GM12878 (cell line): ENCODE measurements around the gene SPATA46. TPM values are rescaled to one million over a fixed set of nuclear protein-coding genes. Genes with fewer than 3 reads are reported as not detected.

Source experiments
- ATAC-seq: fragments of 200-7000 bp; cut with Tn5 transposase; 3 replicates; pipeline ENCODE4 v1.9.1; 2020; ENCODE audit warnings: mild to moderate bottlenecking, moderate library complexity
- BruUV-seq: library from RNA; stranded (reverse); fragments of 400-500 nt; replicated peaks from 2 replicates; lab custom pipeline; 2021; lab: Mats Ljungman, UMichigan
- CTCF ChIA-PET: fragments of 300-600 bp; sonication (Branson Sonifier 250); formaldehyde crosslinking; extraction: SDS; loops from one replicate; lab custom pipeline; 2021; ENCODE audit warnings: inconsistent platforms; lab: Yijun Ruan, JAX
- POLR2A ChIA-PET: fragments of 350-600 bp; formaldehyde crosslinking; extraction: SDS; loops from one replicate; lab custom pipeline; 2021; ENCODE audit warnings: inconsistent platforms; lab: Charles Lee
- RAD21 ChIA-PET: fragments of 300-600 bp; sonication (Branson Sonifier 250); formaldehyde crosslinking; loops from one replicate; lab custom pipeline; 2023; ENCODE audit warnings: antibody characterized with exemption; ENCODE audit not compliant: unreplicated experiment; lab: Charles Lee
- SMC1A ChIA-PET: fragments of 300-600 bp; sonication (Branson Sonifier 250); formaldehyde crosslinking; loops from one replicate; lab custom pipeline; 2023; ENCODE audit not compliant: unreplicated experiment, uncharacterized antibody; lab: Charles Lee
- DNase-seq: peaks from one replicate; pipeline ENCODE4 v3.0.0-alpha.2; 2011; ENCODE audit warnings: low read depth, low spot score
- FAIRE-seq: peaks from 3 replicates; lab custom pipeline; 2011; peaks lifted over from hg19 to GRCh38; lab: Jason Lieb, UNC
- H2AFZ ChIP-seq: 2 replicates; pipeline ENCODE4 v1.6.0; 2011; ENCODE audit warnings: low read depth, low read length, control low read depth; ENCODE audit not compliant: control insufficient read depth
- H3K27ac ChIP-seq: 2 replicates; pipeline ENCODE4 v1.5.1; 2011; ENCODE audit warnings: control low read depth; ENCODE audit not compliant: control insufficient read depth, insufficient read depth
- H3K27me3 ChIP-seq, 2 experiments: replicated peaks in 1 of 2; 2 replicates each; pipeline versions ENCODE4 v1.6.0 to v1.6.1; 2011; ENCODE audit warnings: low read length in 1 of 2; ENCODE audit not compliant: control insufficient read depth in 2 of 2, insufficient read depth in 2 of 2
- H3K36me3 ChIP-seq, 2 experiments: 2 replicates each; pipeline ENCODE4 v1.5.1; 2011; ENCODE audit warnings: low read length in 1 of 2; ENCODE audit not compliant: control insufficient read depth in 2 of 2, insufficient read depth in 2 of 2
- H3K4me1 ChIP-seq: 2 replicates; pipeline ENCODE4 v1.6.1; 2011; ENCODE audit warnings: mild to moderate bottlenecking, low read length, moderate library complexity, mixed read lengths; ENCODE audit not compliant: control insufficient read depth, insufficient read depth
- H3K4me2 ChIP-seq: 2 replicates; pipeline ENCODE4 v1.6.0; 2011; ENCODE audit warnings: control low read depth; ENCODE audit not compliant: control insufficient read depth, insufficient read depth
- H3K4me3 ChIP-seq: fragments of 200-600 bp; sonication (generic); 2 replicates; pipeline ENCODE4 v1.5.1; 2016
- H3K79me2 ChIP-seq: 2 replicates; pipeline ENCODE4 v1.6.0; 2011; ENCODE audit warnings: low read length; ENCODE audit not compliant: control insufficient read depth, insufficient read depth
- H3K9ac ChIP-seq: 2 replicates; pipeline ENCODE4 v1.8.0; 2011; ENCODE audit warnings: low read length, control low read depth, mixed read lengths; ENCODE audit not compliant: control insufficient read depth, insufficient read depth
- H3K9me3 ChIP-seq: replicated peaks from 3 replicates; pipeline ENCODE4 v1.5.1; 2011; ENCODE audit warnings: mild to moderate bottlenecking, low read length; ENCODE audit not compliant: control insufficient read depth, insufficient read depth
- H4K20me1 ChIP-seq: 2 replicates; pipeline ENCODE4 v1.6.0; 2011; ENCODE audit not compliant: control insufficient read depth, insufficient read depth
- IKZF1 ChIP-seq: fragments of 450-650 bp; conservative IDR thresholded peaks from 2 replicates; pipeline ENCODE4 v1.6.1; 2017; ENCODE audit warnings: antibody characterized with exemption, mild to moderate bottlenecking
- JUND ChIP-seq: IDR thresholded peaks from 2 replicates; pipeline ENCODE4 v1.6.1; 2012; ENCODE audit warnings: low read depth, mild to moderate bottlenecking, low read length, improper control_type of control experiment, moderate library complexity
- RAD21 ChIP-seq: IDR thresholded peaks from 2 replicates; pipeline ENCODE4 v1.6.1; 2011; ENCODE audit warnings: mild to moderate bottlenecking, low read depth, low read length, moderate library complexity; ENCODE audit not compliant: insufficient read depth
- RBBP5 ChIP-seq: fragments of 200-600 bp; sonication (generic); conservative IDR thresholded peaks from 2 replicates; pipeline ENCODE4 v1.6.1; 2016
- TBL1XR1 ChIP-seq: IDR thresholded peaks from 2 replicates; pipeline ENCODE4 v1.6.1; 2012; ENCODE audit warnings: low read depth, low read length, improper control_type of control experiment
- WRNIP1 ChIP-seq: IDR thresholded peaks from 2 replicates; pipeline ENCODE4 v1.6.1; 2011; ENCODE audit warnings: low read depth, low read length, improper control_type of control experiment, borderline replicate concordance
- WGBS: methylation state at CpG from one replicate; pipeline ENCODE4 v1.1.6; 2016; ENCODE audit warnings: low lambda C conversion rate; ENCODE audit not compliant: insufficient replicate concordance, insufficient coverage; ENCODE audit errors: missing lambda C conversion rate; 5-methylcytosine and 5-hydroxymethylcytosine counted together
- in situ Hi-C: fragments of 300-500 bp; cut with MboI; formaldehyde crosslinking; loops from 9 replicates; pipeline ENCODE4 v1.14.3; 2018; ENCODE audit warnings: mixed read lengths
- intact Hi-C: fragments of 100-400 bp; cut with micrococcal nuclease; formaldehyde crosslinking; loops from one replicate; pipeline ENCODE4 v1.14.2; 2022; ENCODE audit not compliant: unreplicated experiment
- polyA plus RNA-seq, 11 experiments: library from polyadenylated mRNA; depleted of rRNA in 4 of 11; unstranded in 6 of 11; stranded (reverse) in 5 of 11; fragments of >200 nt; fragmentation: Nextera tagmentation in 4 of 11; fragmentation: Illumina TruSeq in 1 of 11; extraction: Ambion mirVana in 4 of 11; extraction: Trizol in 1 of 11; gene quantifications; 1 replicate in 1 of 11; 2 replicates in 10 of 11; pipeline versions ENCODE4 v1.2.1 to v1.2.3, GENCODE V29; 2011 to 2016; ENCODE audit warnings: inconsistent platforms in 2 of 11, missing spikeins in 2 of 11, low read depth in 1 of 11
- total RNA-seq, 4 experiments: library from RNA; depleted of rRNA in 3 of 4; stranded (reverse); fragments of >200 nt in 3 of 4; fragmentation: Illumina TruSeq in 1 of 4; extraction: Trizol in 1 of 4; gene quantifications; 2 replicates each; pipeline versions ENCODE4 v1.2.1 to v1.2.3, GENCODE V29; 2013 to 2021
- TF ChIP-seq, protein P1 (sequence below): IDR thresholded peaks from 2 replicates; pipeline ENCODE4 v1.6.1; 2011; ENCODE audit warnings: low read depth, mild to moderate bottlenecking, low read length, moderate library complexity, borderline replicate concordance; ENCODE audit errors: extremely low read depth
- TF ChIP-seq, protein P2 (sequence below): fragments of 450-650 bp; IDR thresholded peaks from 2 replicates; pipeline ENCODE4 v1.6.1; 2016; ENCODE audit warnings: mild to moderate bottlenecking, moderate library complexity, borderline replicate concordance

The SPATA46 gene
- total and polyA plus RNA-seq, 10 of the 15 experiments (the other 5 are each of a cell fraction or from before 2014, with no cell fraction given) = not detected

DNA sequence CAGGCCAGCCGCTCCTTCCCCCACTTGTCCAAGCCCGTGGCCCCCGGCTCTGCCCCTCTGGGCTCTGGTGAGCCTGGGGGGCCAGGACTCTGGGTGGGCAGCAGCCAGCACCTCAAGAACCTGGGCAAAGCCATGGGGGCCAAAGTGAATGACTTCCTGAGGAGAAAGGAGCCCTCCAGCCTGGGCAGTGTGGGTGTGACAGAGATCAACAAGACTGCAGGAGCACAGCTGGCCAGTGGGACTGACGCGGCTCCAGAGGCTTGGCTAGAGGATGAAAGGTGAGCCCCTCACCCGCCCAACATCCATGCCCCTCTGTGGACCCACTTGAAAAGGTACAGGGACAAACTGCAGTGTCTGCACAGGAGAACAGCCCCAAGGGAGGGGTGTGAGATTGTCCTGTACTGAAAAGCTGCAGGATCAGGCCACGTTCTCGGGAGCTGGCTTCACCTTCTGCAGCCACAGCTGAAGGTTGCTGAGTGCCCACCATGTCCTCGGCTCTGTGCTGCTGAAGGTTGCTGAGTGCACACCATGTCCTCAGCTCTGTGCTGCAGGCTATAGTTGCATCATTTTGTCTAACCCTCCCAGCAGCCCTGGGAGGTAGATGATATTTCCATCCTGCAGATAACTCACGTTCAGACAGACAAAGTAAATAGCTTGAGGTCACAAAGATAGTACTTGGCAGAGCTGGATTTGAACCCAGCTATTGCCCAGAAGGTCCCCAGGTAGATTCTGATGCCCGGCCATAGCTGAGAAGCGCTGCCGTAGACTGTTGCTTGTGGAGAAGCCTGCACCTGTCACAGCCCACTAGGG lies 5.5 kb upstream of the SPATA46 start:
- intact Hi-C loops (no loop called here), in situ Hi-C loops (no loop called here)
- Histone ChIP-seq H3K9ac (no peak overlapping the region), H3K4me1 (no peaks in the 10 kb centered on the region), H3K27ac (no peak overlapping the region), H3K79me2 (no peaks in the 10 kb centered on the region), H3K4me3 (no peak overlapping the region), H3K9me3 (no peaks in the 10 kb centered on the region), H2AFZ (no peak overlapping the region), H4K20me1 (no peaks in the 10 kb centered on the region), H3K36me3 (no peaks in the 10 kb centered on the region), H3K4me2 (no peak overlapping the region), H3K27me3 (no peaks in the 10 kb centered on the region)
- SMC1A ChIA-PET = interaction anchor here (1.7 kb wide), 1 partner anchor 24 kb away, joined by 6 read pairs; no protein-coding TSS in a partner anchor
- CTCF ChIA-PET = interaction anchor here (0.6 to 3.7 kb wide), 3 partner anchors 9 to 1169 kb away, joined by 3 to 30 read pairs (median 5); no protein-coding TSS in a partner anchor
- POLR2A ChIA-PET = no interaction called here
- WGBS = 31% methylated on average over 13 of the region's 13 CpGs
- no TSS peak for BruUV-seq
- no peak for TF ChIP-seq WRNIP1
- FAIRE-seq (no peak), DNase-seq (no peak), ATAC-seq (no peak)
- RAD21 ChIA-PET = interaction anchor here (0.9 to 1.0 kb wide), 2 partner anchors 9 to 14 kb away, joined by 3 to 4 read pairs; no protein-coding TSS in a partner anchor

DNA sequence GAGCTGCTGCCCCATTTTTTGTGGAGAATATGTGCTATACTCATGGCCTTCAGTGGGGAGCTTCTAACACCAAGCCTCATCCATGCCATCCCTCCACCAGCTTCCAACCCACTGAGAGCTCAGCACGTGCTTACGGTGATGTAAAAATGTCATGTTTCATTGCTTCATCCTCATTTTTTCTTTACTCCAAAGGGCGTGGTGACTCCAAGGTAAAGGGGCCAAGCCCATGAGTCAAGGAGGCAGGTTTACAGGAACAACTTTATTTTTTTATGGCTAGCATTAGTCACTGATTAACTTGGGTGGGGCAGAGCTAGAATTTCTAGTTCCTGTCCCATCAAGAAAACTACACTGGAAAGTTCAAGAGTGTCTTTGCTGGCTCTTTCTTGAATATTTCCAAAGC lies 4.7 kb upstream of the SPATA46 start, which contains the start of gene C1orf226:
Gene C1orf226, plus strand, starts transcription at position 346 of the 400 bp plus-strand sequence. CDS start 174 bp downstream, outside the sequence.
- Histone ChIP-seq H3K4me2 (no peak within 1 kb of the TSS), H3K27me3 (no peaks in the 10 kb centered on the region), H3K36me3 (no peaks in the 10 kb centered on the region), H4K20me1 (no peaks in the 10 kb centered on the region), H3K9me3 (no peaks in the 10 kb centered on the region), H3K27ac (no peak within 1 kb of the TSS), H3K9ac (no peak within 1 kb of the TSS), H3K4me1 (no peaks in the 10 kb centered on the region), H2AFZ (no peak within 1 kb of the TSS), H3K79me2 (no peaks in the 10 kb centered on the region), H3K4me3 (no peak within 1 kb of the TSS)
- no TSS peak for BruUV-seq
- intact Hi-C loops (no loop called here), in situ Hi-C loops (no loop called here)
- RAD21 ChIA-PET = no interaction called here
- ATAC-seq = no peak
- FAIRE-seq = no peak
- 31% methylated on average over 3 of the region's 3 CpGs for WGBS
- POLR2A ChIA-PET = no interaction called here
- SMC1A ChIA-PET = interaction anchor here (0.7 to 1.7 kb wide), 3 partner anchors 10 to 24 kb away, joined by 3 to 6 read pairs (median 6); no protein-coding TSS in a partner anchor
- CTCF ChIA-PET = interaction anchor here (0.6 to 3.7 kb wide), 3 partner anchors 9 to 1170 kb away, joined by 3 to 30 read pairs (median 9); no protein-coding TSS in a partner anchor
- no peak for DNase-seq
- no peak for TF ChIP-seq JUND
- TF ChIP-seq, protein P1, sequence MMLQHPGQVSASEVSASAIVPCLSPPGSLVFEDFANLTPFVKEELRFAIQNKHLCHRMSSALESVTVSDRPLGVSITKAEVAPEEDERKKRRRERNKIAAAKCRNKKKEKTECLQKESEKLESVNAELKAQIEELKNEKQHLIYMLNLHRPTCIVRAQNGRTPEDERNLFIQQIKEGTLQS = no peak
- TF ChIP-seq TBL1XR1 = no peak
- TF ChIP-seq, protein P2, sequence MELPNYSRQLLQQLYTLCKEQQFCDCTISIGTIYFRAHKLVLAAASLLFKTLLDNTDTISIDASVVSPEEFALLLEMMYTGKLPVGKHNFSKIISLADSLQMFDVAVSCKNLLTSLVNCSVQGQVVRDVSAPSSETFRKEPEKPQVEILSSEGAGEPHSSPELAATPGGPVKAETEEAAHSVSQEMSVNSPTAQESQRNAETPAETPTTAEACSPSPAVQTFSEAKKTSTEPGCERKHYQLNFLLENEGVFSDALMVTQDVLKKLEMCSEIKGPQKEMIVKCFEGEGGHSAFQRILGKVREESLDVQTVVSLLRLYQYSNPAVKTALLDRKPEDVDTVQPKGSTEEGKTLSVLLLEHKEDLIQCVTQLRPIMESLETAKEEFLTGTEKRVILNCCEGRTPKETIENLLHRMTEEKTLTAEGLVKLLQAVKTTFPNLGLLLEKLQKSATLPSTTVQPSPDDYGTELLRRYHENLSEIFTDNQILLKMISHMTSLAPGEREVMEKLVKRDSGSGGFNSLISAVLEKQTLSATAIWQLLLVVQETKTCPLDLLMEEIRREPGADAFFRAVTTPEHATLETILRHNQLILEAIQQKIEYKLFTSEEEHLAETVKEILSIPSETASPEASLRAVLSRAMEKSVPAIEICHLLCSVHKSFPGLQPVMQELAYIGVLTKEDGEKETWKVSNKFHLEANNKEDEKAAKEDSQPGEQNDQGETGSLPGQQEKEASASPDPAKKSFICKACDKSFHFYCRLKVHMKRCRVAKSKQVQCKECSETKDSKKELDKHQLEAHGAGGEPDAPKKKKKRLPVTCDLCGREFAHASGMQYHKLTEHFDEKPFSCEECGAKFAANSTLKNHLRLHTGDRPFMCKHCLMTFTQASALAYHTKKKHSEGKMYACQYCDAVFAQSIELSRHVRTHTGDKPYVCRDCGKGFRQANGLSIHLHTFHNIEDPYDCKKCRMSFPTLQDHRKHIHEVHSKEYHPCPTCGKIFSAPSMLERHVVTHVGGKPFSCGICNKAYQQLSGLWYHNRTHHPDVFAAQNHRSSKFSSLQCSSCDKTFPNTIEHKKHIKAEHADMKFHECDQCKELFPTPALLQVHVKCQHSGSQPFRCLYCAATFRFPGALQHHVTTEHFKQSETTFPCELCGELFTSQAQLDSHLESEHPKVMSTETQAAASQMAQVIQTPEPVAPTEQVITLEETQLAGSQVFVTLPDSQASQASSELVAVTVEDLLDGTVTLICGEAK = no peak
- TF ChIP-seq IKZF1 = no peak
- TF ChIP-seq RBBP5 = no peak
- TF ChIP-seq RAD21 = no peak
